NT2/D1 (cell line): Measurements from ENCODE around the gene CACHD1.

Source experiments
- SUZ12 ChIP-seq: IDR thresholded peaks from 2 replicates; pipeline ENCODE4 v1.6.1; 2011; ENCODE audit not compliant: insufficient read length, insufficient read depth; ENCODE audit errors: extremely low read depth
- ZNF274 ChIP-seq: IDR thresholded peaks from 2 replicates; pipeline ENCODE4 v1.6.1; 2011; ENCODE audit warnings: mild to moderate bottlenecking, low read depth, low read length

DNA sequence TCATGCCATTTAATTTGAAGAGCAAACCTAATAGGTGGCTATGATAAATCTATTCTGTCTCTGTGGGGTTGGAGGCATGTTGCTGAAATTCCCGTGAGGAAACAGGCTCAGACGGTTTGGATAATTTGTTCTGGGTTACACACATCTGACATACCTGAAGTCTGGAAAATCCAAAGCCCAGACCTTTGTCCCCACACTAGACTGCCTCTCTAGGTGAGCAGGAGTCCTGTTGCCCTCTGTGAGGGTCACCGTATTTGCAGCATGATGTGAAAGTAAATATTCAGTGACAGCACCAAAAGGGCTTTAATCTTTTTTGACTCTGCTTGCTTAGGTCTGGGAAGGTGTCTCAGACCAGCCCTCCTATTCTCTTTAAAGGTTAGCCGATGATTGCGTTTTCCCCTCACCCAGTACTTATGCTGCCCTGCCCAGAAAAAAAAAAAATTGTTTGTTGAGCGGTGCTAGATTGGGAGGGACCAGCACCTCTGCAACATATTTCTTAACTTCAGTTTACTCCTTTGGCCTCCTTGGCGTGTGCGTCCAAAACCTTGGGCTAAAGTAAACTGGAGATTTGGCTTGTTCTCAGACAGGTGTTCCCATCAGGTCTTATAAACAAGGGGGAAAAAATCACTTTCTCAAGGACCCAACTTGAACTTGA lies 67.0 kb downstream of the CACHD1 start:
- TF ChIP-seq SUZ12 (no peak), ZNF274 (no peak)
